Muscle of leg (tissue), 11 donors: ENCODE data around the gene PIGV. TPM values are rescaled to one million over a fixed set of nuclear protein-coding genes. Genes with fewer than 3 reads are reported as not detected.

Experiments
- DNase-seq: peaks from one replicate; pipeline ENCODE4 v3.0.0; 2013
- H3K27ac ChIP-seq: one replicate; pipeline ENCODE4 v1.5.1; 2013; ENCODE audit warnings: mild to moderate bottlenecking, low read length, control low read depth
- H3K27me3 ChIP-seq: one replicate; pipeline ENCODE4 v1.6.1; 2013; ENCODE audit warnings: low read length; ENCODE audit not compliant: control insufficient read depth, insufficient read depth
- H3K36me3 ChIP-seq: one replicate; pipeline ENCODE4 v1.6.1; 2013; ENCODE audit warnings: low read length; ENCODE audit not compliant: control insufficient read depth, insufficient read depth
- H3K4me1 ChIP-seq: one replicate; pipeline ENCODE4 v1.6.1; 2013; ENCODE audit warnings: low read length; ENCODE audit not compliant: control insufficient read depth, insufficient read depth
- H3K4me3 ChIP-seq: one replicate; pipeline ENCODE4 v1.5.1; 2013; ENCODE audit warnings: low read length, control low read depth
- H3K9me3 ChIP-seq: replicated peaks from 2 replicates; pipeline ENCODE4 v1.6.1; 2013; ENCODE audit warnings: low read depth, low read length; ENCODE audit not compliant: control insufficient read depth
- WGBS: methylation state at CpG from one replicate; pipeline ENCODE4 v1.1.5; 2013; ENCODE audit warnings: missing lambda C conversion rate; ENCODE audit not compliant: insufficient coverage; 5-methylcytosine and 5-hydroxymethylcytosine counted together
- polyA plus RNA-seq, 8 donors: library from polyadenylated mRNA; unstranded; fragments of 120-200 nt; gene quantifications; one replicate each; pipeline versions ENCODE4 v1.2.1 to v1.2.3, GENCODE V29; 2013; ENCODE audit warnings: inconsistent platforms in 1 of 8, low replicate concordance in 1 of 8; ENCODE audit not compliant: insufficient read length in 8 of 8, insufficient read depth in 1 of 8
- total RNA-seq: library from RNA; stranded (reverse); fragments of 120-200 nt; gene quantifications from one replicate; pipeline ENCODE4 v1.2.4, GENCODE V29; 2013

PIGV gene
- total and polyA plus RNA-seq, 9 donors: 6.1 to 9.9 (median 6.8) TPM

DNA sequence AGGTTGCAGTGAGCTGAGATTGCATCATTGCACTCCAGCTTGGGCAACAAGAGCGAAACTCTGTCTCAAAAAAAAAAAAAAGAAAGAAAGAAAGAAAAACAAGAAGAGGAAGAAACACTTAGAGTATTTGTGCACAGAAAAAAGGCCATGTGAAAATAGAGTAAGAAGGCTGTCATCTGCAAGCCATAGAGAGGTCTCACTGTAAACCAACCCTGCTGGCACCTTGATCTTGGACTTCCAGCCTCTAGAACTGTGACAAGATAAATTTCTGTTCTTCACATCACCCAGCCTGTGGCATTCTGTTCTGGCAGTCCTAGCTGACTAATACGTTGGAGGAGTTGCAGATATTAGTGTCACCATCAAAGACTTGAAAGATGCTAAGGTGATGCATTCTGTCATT is 26.6 kb downstream of the PIGV start:
- H3K4me1 ChIP-seq: no peaks in the 10 kb centered on the region
- no peak overlapping the region for H3K4me3 ChIP-seq
- H3K9me3 ChIP-seq: no peaks in the 10 kb centered on the region
- H3K36me3 ChIP-seq: no peaks in the 10 kb centered on the region
- WGBS: 83% methylated on average over 1 of the region's 2 CpGs
- no peak overlapping the region for H3K27ac ChIP-seq
- H3K27me3 ChIP-seq: no peaks in the 10 kb centered on the region
- no peak for DNase-seq

- no peak for DNase-seq
- WGBS: 89% methylated on average over 3 of the region's 3 CpGs
- no peaks in the 10 kb centered on the region for H3K27me3 ChIP-seq
- H3K27ac ChIP-seq: no peak overlapping the region
- no peaks in the 10 kb centered on the region for H3K9me3 ChIP-seq
- no peaks in the 10 kb centered on the region for H3K4me1 ChIP-seq
- no peak overlapping the region for H3K4me3 ChIP-seq
- H3K36me3 ChIP-seq: no peaks in the 10 kb centered on the region
Measured at GRCh38 chr1:26814893-26815292, 27.1 kb downstream of the PIGV start.

- H3K9me3 ChIP-seq: no peaks in the 10 kb centered on the region
- peak; percentile 48 for DNase-seq
- H3K36me3 ChIP-seq: no peaks in the 10 kb centered on the region
- no CpG with 5 or more reads among the region's 4 CpGs for WGBS
- no peak overlapping the region for H3K27ac ChIP-seq
- no peak overlapping the region for H3K4me3 ChIP-seq
- H3K4me1 ChIP-seq: peaks cover under 1% of the 10 kb centered on the region
- H3K27me3 ChIP-seq: no peaks in the 10 kb centered on the region
Measured at GRCh38 chr1:26820784-26821269, 33.1 kb downstream of the PIGV start.

- no peak overlapping the region for H3K27ac ChIP-seq
- no peak overlapping the region for H3K4me3 ChIP-seq
- WGBS: 91% methylated on average over 1 of the region's 4 CpGs
- no peaks in the 10 kb centered on the region for H3K36me3 ChIP-seq
- no peaks in the 10 kb centered on the region for H3K27me3 ChIP-seq
- peaks cover 12% of the 10 kb centered on the region for H3K4me1 ChIP-seq
- no peaks in the 10 kb centered on the region for H3K9me3 ChIP-seq
- DNase-seq: no peak
Measured at GRCh38 chr1:26822737-26823395, 35.1 kb downstream of the PIGV start.

DNA sequence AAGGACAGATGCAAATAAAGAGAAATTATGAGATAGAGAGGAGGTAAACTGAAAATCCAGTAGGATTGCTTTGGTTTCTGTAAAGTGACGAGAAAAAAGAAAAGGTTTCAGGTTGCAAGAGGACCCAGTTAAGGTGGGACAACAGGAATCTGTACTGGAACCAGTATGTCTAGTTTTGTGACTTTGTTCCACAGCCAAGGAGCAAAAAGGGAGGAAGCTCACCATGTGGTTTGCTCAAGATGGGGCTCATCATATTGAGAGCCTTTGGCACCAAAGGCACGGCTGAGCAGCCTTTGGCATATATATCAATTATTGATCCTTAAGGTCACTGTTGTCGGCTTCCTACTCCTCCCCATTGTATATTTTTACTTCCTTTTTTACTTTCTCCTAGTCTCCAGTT is 37.0 kb downstream of the PIGV start:
- H3K36me3 ChIP-seq: peaks cover 3% of the 10 kb centered on the region
- H3K4me1 ChIP-seq: peaks cover 26% of the 10 kb centered on the region
- H3K27ac ChIP-seq: no peak overlapping the region
- H3K9me3 ChIP-seq: no peaks in the 10 kb centered on the region
- no peaks in the 10 kb centered on the region for H3K27me3 ChIP-seq
- 88% methylated on average over 2 of the region's 3 CpGs for WGBS
- no peak for DNase-seq
- H3K4me3 ChIP-seq: no peak overlapping the region

GRCh38 chr1:26826261-26827105 is 38.7 kb downstream of the PIGV start, which contains the start of gene ZDHHC18:
ZDHHC18 (plus strand) TSS chr1:26826688; CDS start chr1:26826805, 117 bp downstream.
- H3K9me3 ChIP-seq: no peaks in the 10 kb centered on the region
- H3K4me3 ChIP-seq: peak within 1 kb of the TSS; percentile 60
- under 1% methylated on average over 107 of the region's 107 CpGs for WGBS
- peak; percentile 83 for DNase-seq
- H3K27me3 ChIP-seq: no peaks in the 10 kb centered on the region
- peaks cover 26% of the 10 kb centered on the region for H3K4me1 ChIP-seq
- peaks cover 14% of the 10 kb centered on the region for H3K36me3 ChIP-seq
- peak within 1 kb of the TSS; percentile 71 for H3K27ac ChIP-seq

DNA sequence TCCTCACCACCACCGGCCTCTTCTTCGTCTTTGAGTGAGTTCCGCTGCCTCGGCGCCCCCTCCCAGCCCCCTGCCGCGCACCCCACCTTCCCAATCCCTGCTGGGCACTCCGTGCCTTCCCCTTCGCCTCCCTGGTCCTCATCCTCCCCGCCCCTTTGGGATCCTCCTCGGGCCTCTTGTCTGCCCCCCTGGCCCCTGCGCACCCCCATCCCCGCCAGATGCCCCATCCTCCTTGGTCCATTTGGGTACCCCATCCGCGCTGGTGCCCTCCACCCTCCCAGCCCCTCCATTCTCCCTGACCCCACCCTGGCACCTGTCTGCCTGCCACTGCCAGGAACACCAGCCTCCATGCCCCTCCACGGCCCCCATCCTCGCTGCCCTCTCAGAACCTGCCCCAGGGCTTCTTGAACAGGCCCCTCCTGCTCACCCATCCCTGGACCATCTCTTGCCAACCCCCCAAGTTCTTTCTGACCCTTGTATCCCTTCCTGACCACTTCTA is 39.4 kb downstream of the PIGV start:
- Histone ChIP-seq H3K9me3 (no peaks in the 10 kb centered on the region), H3K27me3 (no peaks in the 10 kb centered on the region), H3K4me1 (peaks cover 26% of the 10 kb centered on the region), H3K27ac (peak overlapping the region; percentile 2), H3K4me3 (peak overlapping the region; percentile 60), H3K36me3 (peaks cover 21% of the 10 kb centered on the region)
- DNase-seq: no peak
- WGBS: 5% methylated on average over 17 of the region's 17 CpGs

DNA sequence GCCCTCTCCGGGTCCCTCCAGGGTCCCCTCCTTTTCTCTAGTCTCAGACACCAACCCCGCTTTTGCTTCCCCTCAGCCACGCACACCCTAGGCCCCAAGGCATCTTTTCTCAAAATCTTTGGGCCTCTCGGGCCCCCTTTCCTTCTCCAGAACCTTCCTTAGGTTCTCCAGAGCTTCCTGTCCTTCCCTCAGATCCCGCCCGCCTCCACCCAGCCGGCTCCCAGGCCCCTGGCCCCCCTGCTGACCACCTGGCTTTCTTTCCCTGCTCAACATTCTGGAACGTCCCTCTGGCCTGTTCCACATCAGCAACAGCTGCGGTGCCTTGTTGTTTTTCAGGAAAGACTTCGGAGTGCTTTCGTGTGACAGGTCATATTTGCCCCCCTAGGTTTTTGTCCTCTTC is 39.9 kb downstream of the PIGV start:
- H3K9me3 ChIP-seq: no peaks in the 10 kb centered on the region
- H3K4me3 ChIP-seq: peak overlapping the region; percentile 60
- H3K36me3 ChIP-seq: peaks cover 26% of the 10 kb centered on the region
- DNase-seq: peak; percentile 67
- WGBS: 7% methylated on average over 8 of the region's 11 CpGs
- H3K27me3 ChIP-seq: no peaks in the 10 kb centered on the region
- H3K27ac ChIP-seq: peak overlapping the region; percentile 2
- peaks cover 26% of the 10 kb centered on the region for H3K4me1 ChIP-seq

DNA sequence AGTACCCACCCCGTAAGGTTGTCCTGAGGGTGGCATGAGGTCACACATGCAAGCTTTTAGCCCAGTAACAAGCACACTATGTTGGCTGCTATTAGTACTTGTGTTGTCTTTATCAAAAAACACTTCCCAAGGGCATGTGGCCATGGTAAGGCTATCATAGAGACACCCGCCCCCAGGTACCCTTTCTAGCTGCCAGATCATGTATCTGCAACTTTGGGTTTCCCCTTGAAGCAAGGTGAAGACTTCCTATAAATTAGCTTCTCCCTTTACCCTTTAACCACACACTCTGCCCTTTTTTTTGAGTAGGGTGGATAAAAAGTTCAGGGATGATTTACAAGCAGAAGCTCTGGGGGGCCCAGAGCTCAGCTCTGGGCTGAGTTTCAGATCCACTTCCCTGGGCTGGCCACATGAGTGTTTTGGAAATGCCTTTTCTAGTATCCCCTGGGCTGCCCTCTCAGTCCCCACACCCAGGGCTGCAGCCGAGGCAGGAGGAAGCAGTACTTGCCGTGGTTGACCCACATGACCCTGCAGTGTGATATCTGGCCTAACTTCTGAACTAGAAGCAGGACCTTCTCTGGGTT is 40.8 kb downstream of the PIGV start:
- H3K27me3 ChIP-seq: no peaks in the 10 kb centered on the region
- peaks cover 26% of the 10 kb centered on the region for H3K4me1 ChIP-seq
- WGBS: 17% methylated on average over 2 of the region's 4 CpGs
- no peak overlapping the region for H3K27ac ChIP-seq
- peak; percentile 45 for DNase-seq
- H3K9me3 ChIP-seq: no peaks in the 10 kb centered on the region
- no peak overlapping the region for H3K4me3 ChIP-seq
- H3K36me3 ChIP-seq: peaks cover 34% of the 10 kb centered on the region
